GM23338 (cell line): Measurements from ENCODE around the gene XPNPEP2. TPM values are rescaled to one million over a fixed set of nuclear protein-coding genes. Genes with fewer than 3 reads are reported as not detected.

Source experiments
- ATAC-seq: fragments of 200-7000 bp; cut with Tn5 transposase; 3 replicates; pipeline ENCODE4 v1.9.1; 2020
- DNase-seq: peaks from one replicate; pipeline ENCODE4 v3.0.0-alpha.2; 2015; ENCODE audit warnings: low spot score
- H2AFZ ChIP-seq: fragments of 200-600 bp; sonication (generic); 2 replicates; pipeline ENCODE4 v1.8.0; 2016; ENCODE audit warnings: antibody characterized with exemption, mild to moderate bottlenecking, moderate library complexity
- H3F3A ChIP-seq: fragments of 200-600 bp; sonication (generic); replicated peaks from 2 replicates; pipeline ENCODE4 v1.8.0; 2017; ENCODE audit warnings: antibody characterized with exemption, mixed run types, low read depth
- H3K27ac ChIP-seq: fragments of 200-600 bp; sonication (generic); 2 replicates; pipeline ENCODE4 v1.6.1; 2016; ENCODE audit warnings: low read depth
- H3K27me3 ChIP-seq: fragments of 200-600 bp; sonication (generic); 2 replicates; pipeline ENCODE4 v1.8.0; 2016; ENCODE audit warnings: mild to moderate bottlenecking, mixed run types, moderate library complexity; ENCODE audit not compliant: insufficient read depth
- H3K36me3 ChIP-seq: fragments of 200-600 bp; sonication (generic); 2 replicates; pipeline ENCODE4 v1.8.0; 2016; ENCODE audit warnings: mild to moderate bottlenecking; ENCODE audit not compliant: insufficient read depth
- H3K4me1 ChIP-seq: fragments of 200-600 bp; sonication (generic); 2 replicates; pipeline ENCODE4 v1.8.0; 2016; ENCODE audit warnings: mild to moderate bottlenecking, moderate library complexity; ENCODE audit not compliant: insufficient read depth
- H3K4me2 ChIP-seq: fragments of 200-600 bp; sonication (generic); 2 replicates; pipeline ENCODE4 v1.7.1; 2017; ENCODE audit warnings: mixed run types
- H3K4me3 ChIP-seq: fragments of 200-600 bp; sonication (generic); 2 replicates; pipeline ENCODE4 v1.6.1; 2016; ENCODE audit warnings: mixed run types
- H3K79me2 ChIP-seq: fragments of 200-600 bp; sonication (generic); replicated peaks from 2 replicates; pipeline ENCODE4 v1.8.0; 2017; ENCODE audit warnings: mild to moderate bottlenecking; ENCODE audit not compliant: insufficient read depth
- H3K9me2 ChIP-seq: fragments of 200-600 bp; sonication (generic); 2 replicates; pipeline ENCODE4 v1.8.0; 2017; ENCODE audit not compliant: insufficient read depth
- H4K20me1 ChIP-seq: fragments of 200-600 bp; sonication (generic); replicated peaks from 2 replicates; pipeline ENCODE4 v1.8.0; 2017; ENCODE audit warnings: mild to moderate bottlenecking; ENCODE audit not compliant: insufficient read depth
- H3K27ac Mint-ChIP-seq: 2 replicates; pipeline ENCODE4 v1.8.0; 2020; ENCODE audit warnings: inconsistent platforms, mild to moderate bottlenecking, moderate library complexity, mixed read lengths
- H3K27me3 Mint-ChIP-seq: 3 replicates; pipeline ENCODE4 v1.8.0; 2022; ENCODE audit warnings: low read depth, mild to moderate bottlenecking, moderate library complexity, mixed read lengths, inconsistent platforms; ENCODE audit not compliant: insufficient read depth, poor library complexity
- H3K36me3 Mint-ChIP-seq: 3 replicates; pipeline ENCODE4 v1.8.0; 2021; ENCODE audit warnings: low read depth, mild to moderate bottlenecking, inconsistent platforms, moderate library complexity, mixed read lengths
- H3K4me1 Mint-ChIP-seq: 3 replicates; pipeline ENCODE4 v1.8.0; 2020; ENCODE audit warnings: mild to moderate bottlenecking, inconsistent platforms, mixed read lengths
- H3K4me3 Mint-ChIP-seq: 3 replicates; pipeline ENCODE4 v1.8.0; 2021; ENCODE audit warnings: moderate library complexity, mild to moderate bottlenecking, inconsistent platforms, mixed read lengths
- H3K9me3 Mint-ChIP-seq: 3 replicates; pipeline ENCODE4 v1.8.0; 2020; ENCODE audit warnings: moderate library complexity, mild to moderate bottlenecking, inconsistent platforms, mixed read lengths
- REST ChIP-seq: IDR thresholded peaks from one replicate; pipeline ENCODE4 v1.6.1; 2018; ENCODE audit warnings: antibody characterized with exemption; ENCODE audit not compliant: unreplicated experiment
- ZNF331 ChIP-seq: fragments of 250-450 bp; sonication (Bioruptor Pico); IDR thresholded peaks from 2 replicates; pipeline ENCODE4 v1.5.0; 2020; ENCODE audit warnings: low read depth, mild to moderate bottlenecking, moderate library complexity
- ZNF462 ChIP-seq: fragments of 250-450 bp; sonication (Bioruptor Pico); IDR thresholded peaks from 2 replicates; pipeline ENCODE4 v1.5.0; 2020; ENCODE audit warnings: mild to moderate bottlenecking, moderate library complexity
- polyA plus RNA-seq: library from polyadenylated mRNA; unstranded; fragments of >200 nt; fragmentation: Nextera tagmentation; extraction: Ambion mirVana; gene quantifications from 2 replicates; pipeline ENCODE4 v1.2.1, GENCODE V29; 2016
- total RNA-seq: library from RNA; depleted of rRNA; stranded (reverse); fragments of >200 nt; shearing (Covaris generic); gene quantifications from 2 replicates; pipeline ENCODE4 v1.2.3, GENCODE V29; 2014

Gene XPNPEP2
- total and polyA plus RNA-seq, 2 experiments from 2014 or later, result not detected

- H3F3A ChIP-seq, result no peaks in the 10 kb centered on the region
- ATAC-seq (peak; percentile 62), DNase-seq (no peak)
- H3K4me3 ChIP-seq, result no peak overlapping the region
- H4K20me1 ChIP-seq, result no peaks in the 10 kb centered on the region
- Mint-ChIP-seq H3K4me3 (no peak overlapping the region), H3K36me3 (no peaks in the 10 kb centered on the region), H3K4me1 (no peaks in the 10 kb centered on the region; the same call in 1 of the 3 replicates), H3K9me3 (no peaks in the 10 kb centered on the region), H3K27ac (no peak overlapping the region), H3K27me3 (no peaks in the 10 kb centered on the region)
- no peak overlapping the region for H3K4me2 ChIP-seq
- H3K9me2 ChIP-seq, result no peaks in the 10 kb centered on the region
- no peaks in the 10 kb centered on the region for H3K27me3 ChIP-seq
- H3K79me2 ChIP-seq, result no peaks in the 10 kb centered on the region
- H3K36me3 ChIP-seq, result no peaks in the 10 kb centered on the region
- no peaks in the 10 kb centered on the region for H3K4me1 ChIP-seq
- TF ChIP-seq REST, result no peak
- no peak overlapping the region for H2AFZ ChIP-seq
- no peak overlapping the region for H3K27ac ChIP-seq
These were observed 42.4 kb downstream of the XPNPEP2 start for GRCh38 chrX:129781134-129781672.

GRCh38 chrX:129781680-129782495, 43.1 kb downstream of the XPNPEP2 start:
- H2AFZ ChIP-seq, result no peak overlapping the region
- no peaks in the 10 kb centered on the region for H3K4me1 ChIP-seq
- no peak overlapping the region for H3K4me3 ChIP-seq
- DNase-seq (no peak), ATAC-seq (no peak)
- no peak overlapping the region for H3K27ac ChIP-seq
- no peak overlapping the region for H3K4me3 Mint-ChIP-seq
- no peaks in the 10 kb centered on the region for H3F3A ChIP-seq
- H3K9me3 Mint-ChIP-seq, result no peaks in the 10 kb centered on the region
- H3K4me1 Mint-ChIP-seq, result no peaks in the 10 kb centered on the region; the same call in 2 of the 3 replicates
- peaks cover 2% of the 10 kb centered on the region for H3K27me3 Mint-ChIP-seq
- H3K27me3 ChIP-seq, result no peaks in the 10 kb centered on the region
- TF ChIP-seq ZNF331 (CRISPR knock-in tag) (no peak), REST (peak; percentile 25), ZNF462 (no peak)
- no peaks in the 10 kb centered on the region for H4K20me1 ChIP-seq
- no peaks in the 10 kb centered on the region for H3K36me3 ChIP-seq
- H3K79me2 ChIP-seq, result no peaks in the 10 kb centered on the region
- H3K27ac Mint-ChIP-seq, result no peak overlapping the region
- no peak overlapping the region for H3K4me2 ChIP-seq
- no peaks in the 10 kb centered on the region for H3K9me2 ChIP-seq
- no peaks in the 10 kb centered on the region for H3K36me3 Mint-ChIP-seq
